ENCODE data around the gene TMEM187. TPM values are rescaled to one million over a fixed set of nuclear protein-coding genes. Genes with fewer than 3 reads are reported as not detected.

Gene TMEM187
- total and polyA plus RNA-seq, 2 donors (not counting 3 experiments of a cell fraction or from before 2014, with no cell fraction given) = 2.6 to 15.7 TPM

- H3K27me3 ChIP-seq (ENCODE audit: control insufficient read depth in 2 of 2, insufficient read depth in 2 of 2, low read length in 2 of 2) = no peaks in the 10 kb centered on the region
- H3K27ac ChIP-seq (ENCODE audit: insufficient read depth, low read depth, low read length) = peak overlapping the region; percentile 44
- no peak overlapping the region for H2AFZ ChIP-seq (ENCODE audit: low read depth, low read length)
- H3K4me2 ChIP-seq (ENCODE audit: insufficient read depth, low read length) = peak overlapping the region; percentile 64
- H3K9me1 ChIP-seq (replicated peaks; ENCODE audit: control insufficient read depth, extremely low read depth, insufficient read depth, low read length) = no peaks in the 10 kb centered on the region
- H3K4me3 ChIP-seq (replicated peaks in 1 of 3; ENCODE audit: insufficient read depth in 1 of 3, low read depth in 1 of 3, low read length in 3 of 3) = peak overlapping the region; percentile 33 to 57 (median 39)
- peaks cover 0 to 14% of the 10 kb centered on the region in 2 experiments for H3K36me3 ChIP-seq (ENCODE audit: control insufficient read depth in 2 of 2, extremely low read depth in 1 of 2, insufficient read depth in 2 of 2, low read length in 2 of 2)
- no peaks in the 10 kb centered on the region for H4K20me1 ChIP-seq (replicated peaks; ENCODE audit: control insufficient read depth, extremely low read depth, insufficient read depth, low read length)
- H3K9ac ChIP-seq (replicated peaks; ENCODE audit: extremely low read depth, insufficient read depth, low read length) = peak overlapping the region; percentile 62
- TF ChIP-seq GATA2 (IDR thresholded peaks at IDR 0.05; ENCODE audit: insufficient read depth, insufficient read length, low read depth, low read length) (no peak), POLR2AphosphoS5 (IDR thresholded peaks at IDR 0.05; ENCODE audit: insufficient read depth, low read depth, low read length) (no peak), MYC (IDR thresholded peaks at IDR 0.05; ENCODE audit: low read depth, low read length) (no peak), JUN (IDR thresholded peaks at IDR 0.05; ENCODE audit: borderline replicate concordance, insufficient read depth, insufficient read length, low read depth) (no peak), CTCF (IDR thresholded peaks at IDR 0.05; ENCODE audit: extremely low read depth in 1 of 2, insufficient read depth in 1 of 2, low read depth in 1 of 2, low read length in 2 of 2) (no peak), MAX (IDR thresholded peaks at IDR 0.05; ENCODE audit: insufficient read depth, insufficient read length) (no peak), FOS (IDR thresholded peaks at IDR 0.05; ENCODE audit: borderline replicate concordance, insufficient read depth, low read length) (no peak), POLR2A (IDR thresholded peaks at IDR 0.05; ENCODE audit: low read depth, low read length) (no peak), EZH2 (IDR thresholded peaks at IDR 0.05; ENCODE audit: borderline replicate concordance, low read depth, low read length, severe bottlenecking) (no peak)
- DNase-seq (ENCODE audit: low read depth, low spot score) = no peak
- intact Hi-C loops (cut with micrococcal nuclease) (no loop called here), dilution Hi-C loops (cut with MboI; ENCODE audit: extremely low pct_ligation_motif_present, low sequenced_read_pairs) (no loop called here)
- H3K79me2 ChIP-seq (ENCODE audit: control insufficient read depth, insufficient read depth, low read length) = peaks cover 28% of the 10 kb centered on the region
- FAIRE-seq = peak; percentile 52
- H3K4me1 ChIP-seq (ENCODE audit: control insufficient read depth, extremely low read depth, insufficient read depth, low read length) = peaks cover 4% of the 10 kb centered on the region
- H3K9me3 ChIP-seq (replicated peaks; ENCODE audit: control insufficient read depth, insufficient read depth, low read length) = no peaks in the 10 kb centered on the region
- ChIA-PET CTCF (interaction anchor here (3.4 to 3.5 kb wide), 2 partner anchors 10 to 14 kb away, joined by 29 to 30 read pairs; no protein-coding TSS in a partner anchor), POLR2A (no interaction called here)
- BruUV-seq (replicated peaks) = TSS peak; percentile 25
These were observed 38.3 kb upstream of the TMEM187 start for GRCh38 chrX:153934148-153934761.

Measured in endothelial cell of umbilical vein (primary cell).